Activated B cell treated with CpG ODN at 0.5 μM for 24 hours (primary cell): Measurements from ENCODE around the gene AMPD3. TPM values are rescaled to one million over a fixed set of nuclear protein-coding genes. Genes with fewer than 3 reads are reported as not detected.
A peak's percentile ranks its signal among the peaks of the same experiment; 100 is the strongest.

Experiments
- ATAC-seq: fragments of 200-7000 bp; cut with Tn5 transposase; one replicate; pipeline ENCODE4 v1.10.0; 2021; ENCODE audit warnings: low read depth, mild to moderate bottlenecking, moderate library complexity
- CTCF ChIA-PET: fragments of 350-600 bp; sonication (Branson Sonifier 250); formaldehyde crosslinking; loops from one replicate; lab custom pipeline; 2021; ENCODE audit warnings: antibody characterized with exemption; lab: Charles Lee
- POLR2A ChIA-PET: fragments of 350-600 bp; sonication (Branson Sonifier 250); formaldehyde crosslinking; loops from one replicate; lab custom pipeline; 2021; ENCODE audit warnings: antibody characterized with exemption; lab: Charles Lee
- DNase-seq: peaks from one replicate; pipeline ENCODE4 v3.0.0; 2022
- H3K27ac Mint-ChIP-seq: one replicate; pipeline ENCODE4 v1.8.0; 2020; ENCODE audit warnings: mixed read lengths
- H3K27me3 Mint-ChIP-seq: one replicate; pipeline ENCODE4 v1.8.0; 2021; ENCODE audit warnings: mixed read lengths
- H3K36me3 Mint-ChIP-seq: one replicate; pipeline ENCODE4 v1.8.0; 2021; ENCODE audit warnings: low read depth, mixed read lengths
- H3K4me1 Mint-ChIP-seq: one replicate; pipeline ENCODE4 v1.8.0; 2021; ENCODE audit warnings: mixed read lengths
- H3K4me3 Mint-ChIP-seq: one replicate; pipeline ENCODE4 v1.8.0; 2020; ENCODE audit warnings: mild to moderate bottlenecking, mixed read lengths
- H3K9me3 Mint-ChIP-seq: one replicate; pipeline ENCODE4 v1.8.0; 2020; ENCODE audit warnings: mixed read lengths
- CTCF ChIP-seq: fragments of 200-600 bp; IDR thresholded peaks from one replicate; pipeline ENCODE4 v1.8.0; 2022; ENCODE audit warnings: antibody characterized with exemption, mild to moderate bottlenecking
- intact Hi-C: fragments of 100-400 bp; cut with micrococcal nuclease; formaldehyde crosslinking; loops from one replicate; pipeline ENCODE4 v1.15.1; 2024
- total RNA-seq: library from RNA; stranded (reverse); gene quantifications from 2 replicates; pipeline ENCODE4 v1.2.3, GENCODE V29; 2022

Gene AMPD3
- total RNA-seq, 1 donor from 2014 or later = 116 TPM

- no peaks in the 10 kb centered on the region for H3K9me3 Mint-ChIP-seq
- H3K4me3 Mint-ChIP-seq = no peak overlapping the region
- DNase-seq (no peak), ATAC-seq (no peak)
- H3K27me3 Mint-ChIP-seq = no peaks in the 10 kb centered on the region
- CTCF ChIA-PET = interaction anchor here (0.8 to 3.6 kb wide), 2 partner anchors 92 kb away, joined by 3 to 15 read pairs; no protein-coding TSS in a partner anchor
- no peak for TF ChIP-seq CTCF
- H3K36me3 Mint-ChIP-seq = peaks cover 62% of the 10 kb centered on the region
- POLR2A ChIA-PET = interaction anchor here (0.5 to 0.7 kb wide), 2 partner anchors 20 to 236 kb away, joined by 3 read pairs; no protein-coding TSS in a partner anchor
- H3K27ac Mint-ChIP-seq = no peak overlapping the region
- peaks cover 26% of the 10 kb centered on the region for H3K4me1 Mint-ChIP-seq
- intact Hi-C loops = no loop called here
These were observed 50.4 kb downstream of the AMPD3 start for GRCh38 chr11:10505278-10506007.

- Mint-ChIP-seq H3K4me3 (no peak overlapping the region), H3K27ac (no peak overlapping the region), H3K4me1 (peaks cover 28% of the 10 kb centered on the region), H3K9me3 (no peaks in the 10 kb centered on the region), H3K36me3 (peaks cover 57% of the 10 kb centered on the region), H3K27me3 (no peaks in the 10 kb centered on the region)
- TF ChIP-seq CTCF = no peak
- DNase-seq (no peak), ATAC-seq (no peak)
- ChIA-PET CTCF (interaction anchor here (3.6 kb wide), 1 partner anchor 93 kb away, joined by 15 read pairs; no protein-coding TSS in a partner anchor), POLR2A (interaction anchor here (0.5 kb wide), 1 partner anchor 235 kb away, joined by 3 read pairs; no protein-coding TSS in a partner anchor)
- intact Hi-C loops = no loop called here
These were observed 50.9 kb downstream of the AMPD3 start for GRCh38 chr11:10506008-10506370.

GRCh38 chr11:10511181-10511621 is 56.1 kb downstream of the AMPD3 start:
- Mint-ChIP-seq H3K9me3 (no peaks in the 10 kb centered on the region), H3K27ac (no peak overlapping the region), H3K4me1 (peaks cover 12% of the 10 kb centered on the region), H3K36me3 (peaks cover 40% of the 10 kb centered on the region), H3K4me3 (no peak overlapping the region), H3K27me3 (no peaks in the 10 kb centered on the region)
- DNase-seq (no peak), ATAC-seq (no peak)
- ChIA-PET CTCF (interaction anchor here (0.7 to 5.1 kb wide), 6 partner anchors 10 to 225 kb away, joined by 3 to 47 read pairs (median 4); no protein-coding TSS in a partner anchor), POLR2A (interaction anchor here (1.0 kb wide), 1 partner anchor 23 kb away, joined by 3 read pairs; no protein-coding TSS in a partner anchor)
- intact Hi-C loops = no loop called here
- TF ChIP-seq CTCF = no peak

GRCh38 chr11:10514202-10514601 is 59.1 kb downstream of the AMPD3 start:
- no peak for TF ChIP-seq CTCF
- peaks cover 57% of the 10 kb centered on the region for H3K36me3 Mint-ChIP-seq
- no peak overlapping the region for H3K4me3 Mint-ChIP-seq
- no peaks in the 10 kb centered on the region for H3K9me3 Mint-ChIP-seq
- H3K27me3 Mint-ChIP-seq = no peaks in the 10 kb centered on the region
- ChIA-PET POLR2A (interaction anchor here (0.6 to 0.8 kb wide), 2 partner anchors 102 to 223 kb away, joined by 3 read pairs; no protein-coding TSS in a partner anchor), CTCF (interaction anchor here (1.1 to 5.1 kb wide), 10 partner anchors 11 to 224 kb away, joined by 3 to 47 read pairs (median 5); no protein-coding TSS in a partner anchor)
- H3K4me1 Mint-ChIP-seq = peaks cover 16% of the 10 kb centered on the region
- no peak overlapping the region for H3K27ac Mint-ChIP-seq
- no peak for DNase-seq
- intact Hi-C loops = loop anchor here (1.0 kb wide), 3 partner anchors 101 to 221 kb away; no protein-coding TSS in a partner anchor
- ATAC-seq = no peak

GRCh38 chr11:10514709-10515108 is 59.6 kb downstream of the AMPD3 start:
- peaks cover 62% of the 10 kb centered on the region for H3K36me3 Mint-ChIP-seq
- no peak for DNase-seq
- ChIA-PET POLR2A (interaction anchor here (0.6 to 0.8 kb wide), 2 partner anchors 102 to 223 kb away, joined by 3 read pairs; no protein-coding TSS in a partner anchor), CTCF (interaction anchor here (1.1 to 5.1 kb wide), 8 partner anchors 12 to 223 kb away, joined by 3 to 47 read pairs (median 4); no protein-coding TSS in a partner anchor)
- no peak overlapping the region for H3K4me3 Mint-ChIP-seq
- no peak for TF ChIP-seq CTCF
- H3K27me3 Mint-ChIP-seq = no peaks in the 10 kb centered on the region
- H3K27ac Mint-ChIP-seq = peak overlapping the region; percentile 67
- ATAC-seq = no peak
- intact Hi-C loops = loop anchor here (1.0 kb wide), 3 partner anchors 101 to 221 kb away; no protein-coding TSS in a partner anchor
- peaks cover 16% of the 10 kb centered on the region for H3K4me1 Mint-ChIP-seq
- no peaks in the 10 kb centered on the region for H3K9me3 Mint-ChIP-seq
